GM18519 (cell line): ENCODE results near the gene XRCC4.
A peak's percentile ranks its signal among the peaks of the same experiment; 100 is the strongest.
"Not testable (repeated sequence)": the region's sequence is repeated elsewhere in the genome, so short reads cannot be mapped to it uniquely, and the experiment has no call there.

Source experiments
- ATAC-seq: cut with Tn5 transposase; IDR thresholded peaks from one replicate; pipeline ENCODE4 v1.9.1; 2021; ENCODE audit warnings: mild to moderate bottlenecking, moderate library complexity; ENCODE audit not compliant: unreplicated experiment, low FRiP score

The XRCC4 gene

GRCh38 chr5:83331842-83332241 lies 254.5 kb downstream of the XRCC4 start:
- no peak for ATAC-seq

- ATAC-seq = no peak
These were observed 260.2 kb downstream of the XRCC4 start for GRCh38 chr5:83337453-83338035.

GRCh38 chr5:83340511-83340918 lies 263.2 kb downstream of the XRCC4 start:
- peak; percentile 47 for ATAC-seq

- ATAC-seq = no peak
These were observed 264.5 kb downstream of the XRCC4 start for GRCh38 chr5:83341815-83342334.

GRCh38 chr5:83342465-83342864 lies 265.1 kb downstream of the XRCC4 start:
- no peak for ATAC-seq

- ATAC-seq = no peak
These were observed 266.0 kb downstream of the XRCC4 start for GRCh38 chr5:83343299-83343698.

GRCh38 chr5:83345423-83345822 lies 268.1 kb downstream of the XRCC4 start:
- no peak for ATAC-seq

- no peak for ATAC-seq
These were observed 271.0 kb downstream of the XRCC4 start for GRCh38 chr5:83348281-83348780.

GRCh38 chr5:83353231-83353630 lies 275.9 kb downstream of the XRCC4 start:
- ATAC-seq = no peak

- no peak for ATAC-seq
These were observed 276.4 kb downstream of the XRCC4 start for GRCh38 chr5:83353774-83354173.

GRCh38 chr5:83354958-83355357 lies 277.6 kb downstream of the XRCC4 start:
- no peak for ATAC-seq

- not testable (repeated sequence) for ATAC-seq
These were observed 278.2 kb downstream of the XRCC4 start for GRCh38 chr5:83355482-83356014.

GRCh38 chr5:83357621-83358231 lies 280.4 kb downstream of the XRCC4 start:
- peak; percentile 53 for ATAC-seq

- no peak for ATAC-seq
These were observed 283.2 kb downstream of the XRCC4 start for GRCh38 chr5:83360573-83360972.

- ATAC-seq = no peak
These were observed 285.2 kb downstream of the XRCC4 start for GRCh38 chr5:83362526-83362925.

GRCh38 chr5:83363111-83363885 lies 286.0 kb downstream of the XRCC4 start:
- ATAC-seq = no peak

- no peak for ATAC-seq
These were observed 286.5 kb downstream of the XRCC4 start for GRCh38 chr5:83363886-83364275.

- ATAC-seq = peak; percentile 66
These were observed 287.3 kb downstream of the XRCC4 start for GRCh38 chr5:83364312-83365299.

- ATAC-seq = peak; percentile 15
These were observed 291.0 kb downstream of the XRCC4 start for GRCh38 chr5:83368319-83368718.

- ATAC-seq = peak; percentile 28
These were observed 291.5 kb downstream of the XRCC4 start for GRCh38 chr5:83368835-83369234.
